ENCODE data around the gene AUTS2. TPM values are rescaled to one million over a fixed set of nuclear protein-coding genes. Genes with fewer than 3 reads are reported as not detected.

The AUTS2 gene
- total RNA-seq, 1 experiment from 2014 or later: 42.1 TPM

- Histone ChIP-seq H3K36me3 (ENCODE audit: insufficient read depth, low read length, poor library complexity, severe bottlenecking) (no peaks in the 10 kb centered on the region), H3K4me1 (ENCODE audit: insufficient read depth, low read length, poor library complexity, severe bottlenecking) (no peaks in the 10 kb centered on the region), H3K9me3 (ENCODE audit: low read depth, low read length, poor library complexity, severe bottlenecking) (no peaks in the 10 kb centered on the region), H3K4me3 (ENCODE audit: low read depth, low read length, poor library complexity, severe bottlenecking) (no peak overlapping the region), H3K27me3 (replicated peaks; ENCODE audit: insufficient read depth, low read depth, low read length, poor library complexity) (no peaks in the 10 kb centered on the region), H3K27ac (ENCODE audit: low read depth, low read length, poor library complexity, severe bottlenecking) (no peak overlapping the region)
- POLR2A ChIA-PET (ENCODE audit: low non-redundant PET): no interaction called here
- no peak for TF ChIP-seq CTCF (conservative IDR thresholded peaks at IDR 0.05; ENCODE audit: low read depth, low read length)
- intact Hi-C loops (cut with micrococcal nuclease; ENCODE audit: unreplicated experiment): no loop called here
- DNase-seq (ENCODE audit: low spot score): no peak
- no TSS peak for BruUV-seq (replicated peaks)
- CTCF ChIA-PET: no interaction called here
These were observed 1197.7 kb downstream of the AUTS2 start for GRCh38 chr7:70795948-70796347.

- no peak for DNase-seq (ENCODE audit: low spot score)
These were observed 1198.8 kb downstream of the AUTS2 start for GRCh38 chr7:70797109-70797514.

DNA sequence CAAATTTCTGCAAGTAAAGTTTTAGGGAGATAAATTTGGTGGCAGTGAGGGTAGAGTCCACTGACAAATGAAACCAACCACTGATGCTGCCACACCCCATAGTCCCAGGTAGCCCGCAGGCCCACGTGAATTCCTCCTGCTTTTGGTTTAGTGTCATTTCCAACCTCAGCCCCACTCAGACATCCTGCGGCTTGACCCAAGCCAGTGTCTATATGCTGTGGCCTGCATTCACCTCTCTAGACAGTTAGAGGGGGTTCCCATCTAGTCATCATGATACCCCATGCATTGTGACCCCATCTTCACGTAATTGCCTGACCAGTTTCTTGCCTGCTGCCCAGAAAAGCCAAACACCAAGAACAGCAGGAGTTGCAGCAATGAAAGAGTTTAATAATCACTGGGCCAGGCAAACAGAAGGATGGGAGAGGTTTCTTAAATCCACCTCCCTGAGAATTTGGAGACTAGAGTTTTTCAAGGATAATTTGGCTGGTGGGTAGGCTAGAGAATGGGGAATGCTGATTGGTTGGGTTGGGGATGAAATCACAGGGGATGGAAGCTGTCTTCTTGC is 1201.6 kb downstream of the AUTS2 start:
- no peak overlapping the region for H3K27ac ChIP-seq (ENCODE audit: low read depth, low read length, poor library complexity, severe bottlenecking)
- TF ChIP-seq CTCF (conservative IDR thresholded peaks at IDR 0.05; ENCODE audit: low read depth, low read length): no peak
- TF ChIP-seq EZH2 (IDR thresholded peaks at IDR 0.05; ENCODE audit: borderline replicate concordance, low read depth, low read length, poor library complexity, severe bottlenecking): no peak
- no peak for DNase-seq (ENCODE audit: low spot score)

More at GRCh38 chr7:70797109-70797514, 1198.8 kb downstream of the AUTS2 start:
- intact Hi-C loops (cut with micrococcal nuclease; ENCODE audit: unreplicated experiment): no loop called here
- H3K36me3 ChIP-seq (ENCODE audit: insufficient read depth, low read length, poor library complexity, severe bottlenecking): no peaks in the 10 kb centered on the region
- no peaks in the 10 kb centered on the region for H3K27me3 ChIP-seq (replicated peaks; ENCODE audit: insufficient read depth, low read depth, low read length, poor library complexity)
- H3K4me1 ChIP-seq (ENCODE audit: insufficient read depth, low read length, poor library complexity, severe bottlenecking): no peaks in the 10 kb centered on the region
- H3K27ac ChIP-seq (ENCODE audit: low read depth, low read length, poor library complexity, severe bottlenecking): no peak overlapping the region
- no peak for TF ChIP-seq EZH2 (IDR thresholded peaks at IDR 0.05; ENCODE audit: borderline replicate concordance, low read depth, low read length, poor library complexity, severe bottlenecking)
- TF ChIP-seq CTCF (conservative IDR thresholded peaks at IDR 0.05; ENCODE audit: low read depth, low read length): no peak
- ChIA-PET CTCF (no interaction called here), POLR2A (ENCODE audit: low non-redundant PET) (no interaction called here)
- BruUV-seq (replicated peaks): no TSS peak
- H3K9me3 ChIP-seq (ENCODE audit: low read depth, low read length, poor library complexity, severe bottlenecking): no peaks in the 10 kb centered on the region
- H3K4me3 ChIP-seq (ENCODE audit: low read depth, low read length, poor library complexity, severe bottlenecking): no peak overlapping the region

More for the DNA sequence above, 1201.6 kb downstream of the AUTS2 start:
- no TSS peak for BruUV-seq (replicated peaks)
- ChIA-PET POLR2A (ENCODE audit: low non-redundant PET) (no interaction called here), CTCF (no interaction called here)
- Histone ChIP-seq H3K36me3 (ENCODE audit: insufficient read depth, low read length, poor library complexity, severe bottlenecking) (no peaks in the 10 kb centered on the region), H3K27me3 (replicated peaks; ENCODE audit: insufficient read depth, low read depth, low read length, poor library complexity) (no peaks in the 10 kb centered on the region), H3K4me1 (ENCODE audit: insufficient read depth, low read length, poor library complexity, severe bottlenecking) (no peaks in the 10 kb centered on the region), H3K9me3 (ENCODE audit: low read depth, low read length, poor library complexity, severe bottlenecking) (peaks cover 3% of the 10 kb centered on the region), H3K4me3 (ENCODE audit: low read depth, low read length, poor library complexity, severe bottlenecking) (no peak overlapping the region)
- intact Hi-C loops (cut with micrococcal nuclease; ENCODE audit: unreplicated experiment): no loop called here

All from A673 (cell line).